ENCODE data around the gene NLRP14.

The NLRP14 gene, protein sequence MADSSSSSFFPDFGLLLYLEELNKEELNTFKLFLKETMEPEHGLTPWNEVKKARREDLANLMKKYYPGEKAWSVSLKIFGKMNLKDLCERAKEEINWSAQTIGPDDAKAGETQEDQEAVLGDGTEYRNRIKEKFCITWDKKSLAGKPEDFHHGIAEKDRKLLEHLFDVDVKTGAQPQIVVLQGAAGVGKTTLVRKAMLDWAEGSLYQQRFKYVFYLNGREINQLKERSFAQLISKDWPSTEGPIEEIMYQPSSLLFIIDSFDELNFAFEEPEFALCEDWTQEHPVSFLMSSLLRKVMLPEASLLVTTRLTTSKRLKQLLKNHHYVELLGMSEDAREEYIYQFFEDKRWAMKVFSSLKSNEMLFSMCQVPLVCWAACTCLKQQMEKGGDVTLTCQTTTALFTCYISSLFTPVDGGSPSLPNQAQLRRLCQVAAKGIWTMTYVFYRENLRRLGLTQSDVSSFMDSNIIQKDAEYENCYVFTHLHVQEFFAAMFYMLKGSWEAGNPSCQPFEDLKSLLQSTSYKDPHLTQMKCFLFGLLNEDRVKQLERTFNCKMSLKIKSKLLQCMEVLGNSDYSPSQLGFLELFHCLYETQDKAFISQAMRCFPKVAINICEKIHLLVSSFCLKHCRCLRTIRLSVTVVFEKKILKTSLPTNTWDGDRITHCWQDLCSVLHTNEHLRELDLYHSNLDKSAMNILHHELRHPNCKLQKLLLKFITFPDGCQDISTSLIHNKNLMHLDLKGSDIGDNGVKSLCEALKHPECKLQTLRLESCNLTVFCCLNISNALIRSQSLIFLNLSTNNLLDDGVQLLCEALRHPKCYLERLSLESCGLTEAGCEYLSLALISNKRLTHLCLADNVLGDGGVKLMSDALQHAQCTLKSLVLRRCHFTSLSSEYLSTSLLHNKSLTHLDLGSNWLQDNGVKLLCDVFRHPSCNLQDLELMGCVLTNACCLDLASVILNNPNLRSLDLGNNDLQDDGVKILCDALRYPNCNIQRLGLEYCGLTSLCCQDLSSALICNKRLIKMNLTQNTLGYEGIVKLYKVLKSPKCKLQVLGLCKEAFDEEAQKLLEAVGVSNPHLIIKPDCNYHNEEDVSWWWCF

DNA sequence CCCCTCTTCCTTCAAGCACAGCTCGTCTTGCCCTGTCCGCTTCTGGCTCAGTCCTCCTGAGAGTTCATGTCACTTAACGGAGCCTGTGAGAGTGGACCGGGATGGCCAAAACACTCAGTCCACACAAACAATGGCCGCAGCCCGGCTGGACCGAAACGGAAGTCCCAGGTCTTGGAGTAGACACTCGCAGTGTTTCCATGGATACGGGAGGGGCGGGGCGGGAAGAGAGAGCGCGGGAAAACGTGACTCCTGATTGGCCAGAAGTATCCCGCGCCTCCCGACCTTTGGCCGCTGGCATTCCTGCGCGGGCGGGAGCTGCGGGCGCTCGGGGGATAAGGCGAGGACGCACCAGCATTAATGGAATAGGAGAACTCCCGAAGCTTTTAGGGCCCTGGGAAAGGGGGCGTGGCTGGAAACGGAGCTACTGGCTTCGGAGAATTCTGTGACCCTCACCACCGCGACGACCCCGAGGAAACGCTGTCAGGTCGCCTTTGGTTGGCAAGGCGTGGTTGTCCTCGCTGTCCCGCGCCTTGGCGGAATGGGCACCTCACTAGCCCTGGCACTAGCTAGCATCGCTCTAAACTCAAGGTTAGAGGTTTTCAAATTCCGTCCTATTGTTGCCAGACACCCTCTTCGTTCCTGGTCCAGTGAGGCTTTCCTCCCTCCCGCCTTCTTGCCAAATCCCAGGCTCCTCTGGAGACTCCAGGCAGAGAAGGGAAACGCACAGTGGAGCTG lies at the start of gene NLRP14, which contains the start of gene ZNF214:
TSS of gene NLRP14 (plus strand) at position 297 of the 735 bp plus-strand sequence. CDS start 18,108 bp downstream, outside the sequence.
TSS of gene ZNF214 (minus strand) at position 164 of the 735 bp plus-strand sequence. CDS start 17,511 bp downstream, outside the sequence.
- peak within 1 kb of the TSS; percentile 58 for H3K9ac ChIP-seq (ENCODE audit: low read length)
- peak within 1 kb of the TSS; percentile 43 to 94 for H3K4me3 ChIP-seq (ENCODE audit: low read depth in 1 of 2, low read length in 2 of 2)
- H3K27me3 ChIP-seq (ENCODE audit: control insufficient read depth in 1 of 2, insufficient read depth in 2 of 2, low read length in 2 of 2), result no peaks in the 10 kb centered on the region
- H3K27ac ChIP-seq (ENCODE audit: low read depth, low read length), result peak within 1 kb of the TSS; percentile 76
- H3K4me1 ChIP-seq (ENCODE audit: insufficient read depth, low read length), result peaks cover 6% of the 10 kb centered on the region
- no peaks in the 10 kb centered on the region for H3K9me3 ChIP-seq (ENCODE audit: low read length)
- no peaks in the 10 kb centered on the region for H3K36me3 ChIP-seq (ENCODE audit: insufficient read depth, low read length)

DNA sequence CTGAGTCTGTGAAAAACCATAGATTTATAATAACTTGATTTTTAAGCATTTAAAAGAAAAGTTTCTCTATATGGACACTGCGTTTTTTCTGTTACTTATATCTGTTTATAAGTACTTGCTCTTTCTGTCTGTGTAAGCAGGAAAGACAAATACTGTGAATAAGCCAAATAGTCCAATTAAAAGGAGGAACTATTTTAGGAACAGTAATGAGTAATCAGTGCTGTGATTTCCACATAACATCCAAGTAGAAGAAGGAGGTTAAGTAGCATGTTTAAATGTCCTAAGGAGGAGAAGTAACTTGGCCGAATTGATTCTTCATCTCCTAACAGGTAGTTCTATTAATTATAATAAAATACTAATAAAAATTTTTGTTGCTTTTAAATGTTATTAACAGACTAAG lies 40.9 kb upstream of the NLRP14 start:
- Histone ChIP-seq H3K4me1 (ENCODE audit: insufficient read depth, low read length) (no peaks in the 10 kb centered on the region), H3K9ac (ENCODE audit: low read length) (no peak overlapping the region), H3K36me3 (ENCODE audit: insufficient read depth, low read length) (no peaks in the 10 kb centered on the region), H3K9me3 (ENCODE audit: low read length) (no peaks in the 10 kb centered on the region), H3K27ac (ENCODE audit: low read depth, low read length) (no peak overlapping the region), H3K4me3 (ENCODE audit: low read depth in 1 of 2, low read length in 2 of 2) (no peak overlapping the region), H3K27me3 (ENCODE audit: control insufficient read depth in 1 of 2, insufficient read depth in 2 of 2, low read length in 2 of 2) (no peaks in the 10 kb centered on the region)

DNA sequence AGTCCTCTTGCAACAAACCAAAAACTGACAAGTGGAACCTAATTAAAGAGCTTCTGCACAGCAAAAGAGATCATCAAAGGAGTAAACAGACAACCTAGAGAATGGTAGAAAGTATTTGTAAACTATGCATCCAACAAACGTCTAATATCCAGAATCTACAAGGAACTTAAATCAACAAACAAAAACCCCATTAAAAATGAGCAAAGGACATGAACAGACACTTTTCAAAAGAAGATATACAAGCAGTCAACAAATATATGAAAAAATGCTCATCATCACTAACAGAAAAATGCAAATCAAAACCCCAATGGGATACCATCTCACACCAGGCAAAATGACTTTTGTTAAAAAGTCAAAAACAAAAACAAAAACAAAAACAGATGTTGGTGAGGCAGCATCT lies 33.8 kb upstream of the NLRP14 start:
- no peaks in the 10 kb centered on the region for H3K36me3 ChIP-seq (ENCODE audit: insufficient read depth, low read length)
- no peak overlapping the region for H3K9ac ChIP-seq (ENCODE audit: low read length)
- no peak overlapping the region for H3K27ac ChIP-seq (ENCODE audit: low read depth, low read length)
- no peaks in the 10 kb centered on the region for H3K9me3 ChIP-seq (ENCODE audit: low read length)
- H3K4me3 ChIP-seq (ENCODE audit: low read depth in 1 of 2, low read length in 2 of 2), result no peak overlapping the region
- H3K4me1 ChIP-seq (ENCODE audit: insufficient read depth, low read length), result peaks cover 3% of the 10 kb centered on the region
- H3K27me3 ChIP-seq (ENCODE audit: control insufficient read depth in 1 of 2, insufficient read depth in 2 of 2, low read length in 2 of 2), result no peaks in the 10 kb centered on the region

DNA sequence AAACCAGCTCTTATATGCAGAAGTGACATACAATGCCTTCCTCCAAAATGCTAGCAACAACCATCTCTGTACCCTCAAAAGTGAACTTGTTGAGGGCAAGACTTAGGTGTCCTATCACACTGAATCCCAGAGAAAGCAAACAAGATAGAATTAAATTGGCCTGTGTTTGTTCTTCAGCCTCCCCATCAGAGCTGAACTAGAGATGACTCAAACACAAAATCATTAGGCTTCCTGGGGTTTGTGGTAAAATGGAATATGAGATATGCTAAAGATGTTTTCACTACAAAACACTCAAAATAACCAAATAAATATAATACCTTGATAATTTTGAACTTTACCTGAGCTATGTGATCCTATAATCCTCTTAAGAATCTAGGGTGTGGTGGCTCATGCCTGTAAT lies 31.8 kb upstream of the NLRP14 start:
- Histone ChIP-seq H3K9me3 (ENCODE audit: low read length) (no peaks in the 10 kb centered on the region), H3K4me1 (ENCODE audit: insufficient read depth, low read length) (peaks cover 12% of the 10 kb centered on the region), H3K27ac (ENCODE audit: low read depth, low read length) (no peak overlapping the region), H3K36me3 (ENCODE audit: insufficient read depth, low read length) (no peaks in the 10 kb centered on the region), H3K27me3 (ENCODE audit: control insufficient read depth in 1 of 2, insufficient read depth in 2 of 2, low read length in 2 of 2) (no peaks in the 10 kb centered on the region), H3K4me3 (ENCODE audit: low read depth in 1 of 2, low read length in 2 of 2) (no peak overlapping the region), H3K9ac (ENCODE audit: low read length) (no peak overlapping the region)

DNA sequence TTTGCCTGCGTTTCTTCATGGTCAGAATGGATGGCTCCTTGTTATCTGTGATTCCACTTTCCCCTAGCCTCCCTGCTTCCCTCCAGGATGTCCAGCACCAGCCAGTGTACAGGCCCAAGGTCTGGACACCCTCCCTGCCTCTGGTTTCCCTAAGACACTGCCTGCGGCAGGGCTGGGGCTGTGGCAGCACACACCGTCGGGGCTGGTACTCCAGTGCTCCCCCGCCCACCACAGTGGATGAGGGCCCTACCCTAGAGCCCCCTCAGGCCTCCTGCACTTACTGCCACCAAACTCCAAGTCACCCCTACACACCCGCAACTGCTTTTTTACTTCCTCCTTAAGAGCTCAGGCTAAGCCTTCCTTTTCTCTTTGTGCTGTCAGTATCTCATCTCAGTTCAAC lies 29.1 kb upstream of the NLRP14 start:
- Histone ChIP-seq H3K9me3 (ENCODE audit: low read length) (no peaks in the 10 kb centered on the region), H3K4me3 (ENCODE audit: low read depth in 1 of 2, low read length in 2 of 2) (no peak overlapping the region), H3K9ac (ENCODE audit: low read length) (no peak overlapping the region), H3K4me1 (ENCODE audit: insufficient read depth, low read length) (peaks cover 12% of the 10 kb centered on the region), H3K27me3 (ENCODE audit: control insufficient read depth in 1 of 2, insufficient read depth in 2 of 2, low read length in 2 of 2) (no peaks in the 10 kb centered on the region), H3K27ac (ENCODE audit: low read depth, low read length) (no peak overlapping the region), H3K36me3 (ENCODE audit: insufficient read depth, low read length) (no peaks in the 10 kb centered on the region)

DNA sequence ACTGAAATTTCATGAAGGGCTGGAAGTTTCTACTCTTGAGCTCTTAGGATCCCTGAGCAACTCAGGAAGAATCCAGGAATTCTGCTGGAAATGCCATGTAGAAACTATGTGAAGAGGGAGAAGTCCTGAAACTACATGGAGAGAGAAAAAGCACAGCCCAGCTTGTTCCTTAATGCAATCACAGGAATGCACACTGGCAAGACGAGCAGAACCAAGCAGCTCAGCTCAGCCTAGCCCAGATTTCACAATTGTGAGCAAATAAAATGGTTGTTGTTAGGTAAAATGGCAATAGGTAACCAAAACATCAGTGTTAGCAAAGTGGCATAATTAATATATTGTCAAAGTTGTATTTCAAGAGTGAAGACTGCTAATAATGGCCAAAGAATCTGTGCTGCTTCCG lies 28.3 kb upstream of the NLRP14 start:
- Histone ChIP-seq H3K27me3 (ENCODE audit: control insufficient read depth in 1 of 2, insufficient read depth in 2 of 2, low read length in 2 of 2) (no peaks in the 10 kb centered on the region), H3K9me3 (ENCODE audit: low read length) (no peaks in the 10 kb centered on the region), H3K4me3 (ENCODE audit: low read depth in 1 of 2, low read length in 2 of 2) (no peak overlapping the region), H3K36me3 (ENCODE audit: insufficient read depth, low read length) (no peaks in the 10 kb centered on the region), H3K4me1 (ENCODE audit: insufficient read depth, low read length) (peaks cover 12% of the 10 kb centered on the region), H3K9ac (ENCODE audit: low read length) (no peak overlapping the region), H3K27ac (ENCODE audit: low read depth, low read length) (no peak overlapping the region)

DNA sequence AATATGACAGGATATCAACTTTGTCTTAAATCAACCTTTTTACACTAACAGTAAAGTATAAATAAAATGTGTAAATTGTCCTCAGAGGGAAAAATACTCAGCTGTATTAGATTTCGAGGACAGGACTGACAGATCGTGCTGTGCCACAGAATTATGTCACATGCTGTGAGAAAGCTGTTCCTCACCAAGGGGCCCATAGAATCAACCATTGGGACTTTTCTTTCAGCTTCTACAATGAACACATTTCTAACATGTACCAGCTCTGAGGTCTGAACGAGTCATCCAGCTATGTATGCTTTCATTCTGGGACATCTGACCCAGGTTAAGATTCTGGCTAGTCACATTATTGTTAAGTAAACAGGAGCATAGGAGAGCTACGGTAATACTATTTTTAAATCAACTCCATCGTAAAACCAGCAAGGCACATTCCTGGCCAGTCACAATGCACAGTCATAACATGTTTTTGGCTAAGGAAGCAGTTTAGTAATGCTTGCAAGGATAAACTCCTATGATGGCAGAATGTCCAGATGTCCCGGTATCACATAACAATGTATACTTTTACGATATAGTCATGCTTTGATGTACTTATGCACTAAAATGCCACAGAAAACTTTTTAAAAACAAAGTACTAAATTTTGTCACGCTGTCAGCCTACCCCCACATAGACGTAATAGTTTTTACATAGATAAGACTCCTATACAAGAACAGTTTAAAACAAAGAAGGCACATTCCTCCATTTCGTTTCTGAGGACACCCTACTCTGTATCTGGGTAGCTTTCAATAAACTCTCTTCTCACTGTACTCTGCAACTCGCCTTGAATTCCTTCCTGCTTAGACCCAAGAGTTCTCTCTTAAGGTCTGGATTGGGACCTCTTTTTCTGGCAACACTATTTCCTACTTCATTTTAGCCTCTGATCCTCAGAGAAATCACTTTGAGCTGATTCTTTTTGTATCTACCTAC lies 27.5 kb upstream of the NLRP14 start:
- H3K4me3 ChIP-seq (ENCODE audit: low read depth in 1 of 2, low read length in 2 of 2), result peak overlapping the region in 1 of 2 donors; percentile 8
- H3K27me3 ChIP-seq (ENCODE audit: control insufficient read depth in 1 of 2, insufficient read depth in 2 of 2, low read length in 2 of 2), result no peaks in the 10 kb centered on the region
- no peaks in the 10 kb centered on the region for H3K36me3 ChIP-seq (ENCODE audit: insufficient read depth, low read length)
- H3K4me1 ChIP-seq (ENCODE audit: insufficient read depth, low read length), result peaks cover 12% of the 10 kb centered on the region
- H3K27ac ChIP-seq (ENCODE audit: low read depth, low read length), result peak overlapping the region; percentile 22
- no peaks in the 10 kb centered on the region for H3K9me3 ChIP-seq (ENCODE audit: low read length)
- H3K9ac ChIP-seq (ENCODE audit: low read length), result no peak overlapping the region

DNA sequence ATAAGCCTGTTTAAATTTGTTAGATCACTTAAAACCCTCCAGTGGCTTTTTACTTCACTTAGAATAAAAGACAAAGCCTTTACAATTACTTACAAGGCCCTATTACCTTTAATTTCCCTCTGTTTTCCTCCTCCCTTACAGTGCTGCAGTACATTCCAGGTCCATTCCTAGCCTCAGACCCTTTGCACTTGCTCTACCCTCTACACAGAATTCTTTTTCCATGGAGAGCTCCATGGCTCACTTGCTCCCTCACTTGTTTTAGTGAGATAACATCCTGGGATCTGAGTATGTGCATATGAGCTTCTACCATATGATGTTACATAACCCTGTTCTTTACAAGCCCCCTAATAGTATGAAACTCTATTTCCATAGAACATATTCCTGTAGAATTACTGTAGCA lies 24.6 kb upstream of the NLRP14 start:
- H3K27me3 ChIP-seq (ENCODE audit: control insufficient read depth in 1 of 2, insufficient read depth in 2 of 2, low read length in 2 of 2), result no peaks in the 10 kb centered on the region
- H3K9me3 ChIP-seq (ENCODE audit: low read length), result no peaks in the 10 kb centered on the region
- H3K4me1 ChIP-seq (ENCODE audit: insufficient read depth, low read length), result peaks cover 12% of the 10 kb centered on the region
- H3K27ac ChIP-seq (ENCODE audit: low read depth, low read length), result no peak overlapping the region
- no peak overlapping the region for H3K9ac ChIP-seq (ENCODE audit: low read length)
- no peak overlapping the region for H3K4me3 ChIP-seq (ENCODE audit: low read depth in 1 of 2, low read length in 2 of 2)
- peaks cover 8% of the 10 kb centered on the region for H3K36me3 ChIP-seq (ENCODE audit: insufficient read depth, low read length)

DNA sequence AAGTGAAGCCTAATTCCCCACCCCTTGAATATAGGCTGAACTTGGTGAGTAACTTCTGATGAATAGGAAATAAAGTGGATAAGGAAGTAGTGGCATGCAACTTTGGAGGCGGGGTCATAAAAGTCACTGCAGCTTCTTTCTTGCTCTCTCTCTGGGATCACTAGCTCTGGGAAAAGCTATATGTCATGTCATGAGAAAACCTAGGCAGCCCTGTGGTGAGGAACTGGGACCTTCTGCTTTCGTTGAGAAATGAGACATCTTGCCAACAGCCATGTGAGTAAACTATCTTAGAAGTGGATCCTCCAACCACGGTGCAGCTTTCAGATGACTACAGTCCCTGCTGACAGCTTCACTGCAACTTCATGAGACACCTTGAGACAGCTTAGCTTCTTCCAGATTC lies 15.8 kb upstream of the NLRP14 start:
- Histone ChIP-seq H3K9me3 (ENCODE audit: low read length) (no peaks in the 10 kb centered on the region), H3K4me3 (ENCODE audit: low read depth in 1 of 2, low read length in 2 of 2) (no peak overlapping the region), H3K36me3 (ENCODE audit: insufficient read depth, low read length) (peaks cover 14% of the 10 kb centered on the region), H3K9ac (ENCODE audit: low read length) (no peak overlapping the region), H3K4me1 (ENCODE audit: insufficient read depth, low read length) (no peaks in the 10 kb centered on the region), H3K27ac (ENCODE audit: low read depth, low read length) (no peak overlapping the region), H3K27me3 (ENCODE audit: control insufficient read depth in 1 of 2, insufficient read depth in 2 of 2, low read length in 2 of 2) (no peaks in the 10 kb centered on the region)

DNA sequence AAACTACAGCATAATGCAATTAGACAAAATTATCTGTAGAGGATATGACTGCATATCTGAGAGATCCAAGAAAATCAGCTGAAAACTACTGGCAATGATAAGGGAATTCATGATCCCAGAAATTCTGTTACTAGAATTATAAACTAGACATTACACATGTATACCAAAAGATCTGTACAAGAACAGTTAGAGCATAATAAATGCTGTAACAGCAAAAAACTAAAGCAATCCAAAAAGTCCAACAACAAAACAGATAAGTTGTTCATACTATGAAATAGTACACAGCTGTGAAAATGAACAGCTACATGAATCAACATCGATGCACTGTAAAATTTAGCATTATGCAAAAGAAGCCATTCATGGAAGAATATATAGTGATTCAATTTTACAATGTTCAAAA lies 6.2 kb upstream of the NLRP14 start:
- H3K4me1 ChIP-seq (ENCODE audit: insufficient read depth, low read length), result no peaks in the 10 kb centered on the region
- H3K4me3 ChIP-seq (ENCODE audit: low read depth in 1 of 2, low read length in 2 of 2), result no peak overlapping the region
- H3K9ac ChIP-seq (ENCODE audit: low read length), result no peak overlapping the region
- no peak overlapping the region for H3K27ac ChIP-seq (ENCODE audit: low read depth, low read length)
- no peaks in the 10 kb centered on the region for H3K9me3 ChIP-seq (ENCODE audit: low read length)
- H3K27me3 ChIP-seq (ENCODE audit: control insufficient read depth in 1 of 2, insufficient read depth in 2 of 2, low read length in 2 of 2), result no peaks in the 10 kb centered on the region
- H3K36me3 ChIP-seq (ENCODE audit: insufficient read depth, low read length), result no peaks in the 10 kb centered on the region
